Transverse colon (tissue), 4 donors: ENCODE measurements around the gene DNM1. TPM values are rescaled to one million over a fixed set of nuclear protein-coding genes. Genes with fewer than 3 reads are reported as not detected.

ENCODE experiments used
- DNase-seq: peaks from one replicate; pipeline ENCODE4 v3.0.0-alpha.2; 2019
- H3K27ac ChIP-seq, 4 donors: fragments of 200-600 bp; sonication (generic); 2 replicates each; pipeline ENCODE4 v1.5.1; 2016 to 2018; ENCODE audit warnings: inconsistent platforms in 4 of 4
- H3K27me3 ChIP-seq: fragments of 200-600 bp; sonication (generic); 2 replicates; pipeline ENCODE4 v1.5.1; 2017; ENCODE audit warnings: inconsistent platforms
- H3K36me3 ChIP-seq, 4 donors: fragments of 200-600 bp; sonication (generic); 2 replicates each; pipeline ENCODE4 v1.5.1; 2017 to 2019; ENCODE audit warnings: inconsistent platforms in 4 of 4
- H3K4me1 ChIP-seq, 4 donors: fragments of 200-600 bp; sonication (generic); 2 replicates each; pipeline ENCODE4 v1.5.1; 2017 to 2020; ENCODE audit warnings: inconsistent platforms in 4 of 4
- H3K4me3 ChIP-seq, 4 donors: fragments of 200-600 bp; sonication (generic); 1 replicate in 1 of 4; 2 replicates in 3 of 4; pipeline versions ENCODE4 v1.5.1 to v1.6.1; 2017 to 2019; ENCODE audit warnings: inconsistent platforms in 4 of 4
- H3K9me3 ChIP-seq, 2 donors: fragments of 200-600 bp; sonication (generic); 2 replicates each; pipeline ENCODE4 v1.5.1; 2017 to 2019; ENCODE audit warnings: inconsistent platforms in 2 of 2
- CTCF ChIP-seq, 5 experiments: fragments of 200-600 bp in 3 of 5; fragments of 450-650 bp in 2 of 5; sonication (generic) in 3 of 5; IDR thresholded peaks; 1 replicate in 2 of 5; 2 replicates in 3 of 5; pipeline ENCODE4 v1.5.1; 2016 to 2017; ENCODE audit warnings: antibody characterized with exemption in 5 of 5, inconsistent platforms in 3 of 5, mild to moderate bottlenecking in 2 of 5, moderate library complexity in 1 of 5
- EP300 ChIP-seq: sonication (generic); formaldehyde crosslinking; IDR thresholded peaks from one replicate; pipeline ENCODE4 v1.6.1; 2017; ENCODE audit warnings: antibody characterized with exemption, low read depth
- POLR2A ChIP-seq: fragments of 450-650 bp; IDR thresholded peaks from one replicate; pipeline ENCODE4 v1.6.1; 2016; ENCODE audit warnings: antibody characterized with exemption, mild to moderate bottlenecking, moderate library complexity
- POLR2AphosphoS5 ChIP-seq, 3 donors: sonication (generic); formaldehyde crosslinking; IDR thresholded peaks; one replicate each; pipeline ENCODE4 v1.6.1; 2016; ENCODE audit warnings: antibody characterized with exemption in 3 of 3
- WGBS, 2 donors: methylation state at CpG; one replicate each; pipeline ENCODE4 v1.1.5; 2018; ENCODE audit warnings: low coverage in 1 of 2; 5-methylcytosine and 5-hydroxymethylcytosine counted together
- in situ Hi-C, 4 donors: fragments of 200-750 bp; cut with MboI; loops; one replicate each; pipeline versions ENCODE4 v1.15.0 to v1.15.1; 2017; ENCODE audit warnings: low sequenced_read_pairs in 3 of 4, low pct_ligation_motif_present in 1 of 4, low pct_unique_long_range_greater_than_20kb in 1 of 4
- intact Hi-C: fragments of 100-400 bp; cut with DNase I; formaldehyde crosslinking; loops from one replicate; pipeline ENCODE4 v1.15.1; 2023; ENCODE audit warnings: low total_unique reads
- total RNA-seq, 4 donors: library from RNA; depleted of rRNA; stranded (reverse); fragments of >200 nt; gene quantifications; one replicate each; pipeline ENCODE4 v1.1.0, GENCODE V29; 2016

DNM1 gene
- total RNA-seq, 4 donors from 2014 or later = 7.5 to 41.8 (median 14.3) TPM

- peaks cover 3 to 20% (median 8%) of the 10 kb centered on the region in 4 donors for H3K4me1 ChIP-seq
- H3K9me3 ChIP-seq = no peaks in the 10 kb centered on the region
- in situ Hi-C loops = no loop called here
- no peaks in the 10 kb centered on the region for H3K36me3 ChIP-seq
- H3K4me3 ChIP-seq = no peak overlapping the region
- TF ChIP-seq POLR2AphosphoS5 (IDR thresholded peaks at IDR 0.05) (no peak), POLR2A (no peak), CTCF (IDR thresholded peaks at IDR 0.05) (no peak), EP300 (no peak)
- WGBS, 2 donors = 57% methylated on average over 13 of the region's 13 CpGs; no CpG with 5 or more reads in 1 of the 2 donors
- intact Hi-C loops = no loop called here
- H3K27me3 ChIP-seq = peaks cover under 1% of the 10 kb centered on the region
- no peak for DNase-seq
- peak overlapping the region; percentile 53 to 68 (median 58) for H3K27ac ChIP-seq
Measured at GRCh38 chr9:128245421-128246151, 42.4 kb downstream of the DNM1 start.

- Histone ChIP-seq H3K9me3 (no peaks in the 10 kb centered on the region), H3K36me3 (no peaks in the 10 kb centered on the region), H3K27ac (peak overlapping the region in 1 of 4 donors; percentile 58), H3K27me3 (peaks cover 10% of the 10 kb centered on the region), H3K4me1 (peaks cover 7 to 29% (median 16%) of the 10 kb centered on the region in 4 donors), H3K4me3 (no peak overlapping the region)
- 70 to 100% methylated on average over 1 to 2 of the region's 2 CpGs for WGBS, 2 donors
- intact Hi-C loops (no loop called here), in situ Hi-C loops (no loop called here)
- DNase-seq = no peak
- TF ChIP-seq POLR2AphosphoS5 (IDR thresholded peaks at IDR 0.05) (no peak), CTCF (IDR thresholded peaks at IDR 0.05) (no peak), POLR2A (no peak), EP300 (no peak)
Measured at GRCh38 chr9:128246471-128246870, 43.3 kb downstream of the DNM1 start.

- intact Hi-C loops (no loop called here), in situ Hi-C loops (no loop called here)
- Histone ChIP-seq H3K27me3 (peaks cover 10% of the 10 kb centered on the region), H3K27ac (no peak overlapping the region), H3K4me3 (no peak overlapping the region), H3K4me1 (peaks cover 7 to 30% (median 16%) of the 10 kb centered on the region in 4 donors), H3K9me3 (no peaks in the 10 kb centered on the region), H3K36me3 (no peaks in the 10 kb centered on the region)
- TF ChIP-seq POLR2AphosphoS5 (IDR thresholded peaks at IDR 0.05) (no peak), CTCF (IDR thresholded peaks at IDR 0.05) (no peak), EP300 (no peak), POLR2A (no peak)
- 60 to 86% methylated on average over 3 to 5 of the region's 5 CpGs for WGBS, 2 donors
- no peak for DNase-seq
Measured at GRCh38 chr9:128247226-128247803, 44.1 kb downstream of the DNM1 start.

- intact Hi-C loops = no loop called here
- no peak for TF ChIP-seq POLR2A
- TF ChIP-seq EP300 = no peak
- no peak for TF ChIP-seq POLR2AphosphoS5 (IDR thresholded peaks at IDR 0.05)
- TF ChIP-seq CTCF (IDR thresholded peaks at IDR 0.05) = no peak
- Histone ChIP-seq H3K9me3 (no peaks in the 10 kb centered on the region), H3K27ac (no peak overlapping the region), H3K36me3 (no peaks in the 10 kb centered on the region), H3K4me3 (peak overlapping the region in 1 of 4 donors; percentile 46), H3K27me3 (peaks cover 10% of the 10 kb centered on the region), H3K4me1 (peaks cover 7 to 30% (median 16%) of the 10 kb centered on the region in 4 donors)
- WGBS, 2 donors = 67 to 79% methylated on average over 2 to 8 of the region's 8 CpGs
- no peak for DNase-seq
- in situ Hi-C loops = no loop called here
Measured at GRCh38 chr9:128249558-128249907, 46.4 kb downstream of the DNM1 start.
